Endothelial cell (in vitro differentiated cells): ENCODE measurements around the gene DHRS3. TPM values are rescaled to one million over a fixed set of nuclear protein-coding genes. Genes with fewer than 3 reads are reported as not detected.

Experiments used
- DNase-seq: peaks from one replicate; pipeline ENCODE4 v3.0.0; 2021; ENCODE audit warnings: low spot score
- H3K27ac Mint-ChIP-seq: one replicate; pipeline ENCODE4 v1.8.0; 2021; ENCODE audit warnings: mixed read lengths, inconsistent platforms; ENCODE audit not compliant: unreplicated experiment
- H3K27me3 Mint-ChIP-seq: one replicate; pipeline ENCODE4 v1.8.0; 2021; ENCODE audit warnings: mild to moderate bottlenecking, moderate library complexity, mixed read lengths, inconsistent platforms; ENCODE audit not compliant: unreplicated experiment
- H3K36me3 Mint-ChIP-seq: one replicate; pipeline ENCODE4 v1.8.0; 2021; ENCODE audit warnings: mild to moderate bottlenecking, low read depth, mixed read lengths, inconsistent platforms; ENCODE audit not compliant: unreplicated experiment
- H3K4me1 Mint-ChIP-seq: one replicate; pipeline ENCODE4 v1.8.0; 2021; ENCODE audit warnings: mild to moderate bottlenecking, mixed read lengths, inconsistent platforms; ENCODE audit not compliant: unreplicated experiment
- H3K4me3 Mint-ChIP-seq: one replicate; pipeline ENCODE4 v1.8.0; 2021; ENCODE audit warnings: mild to moderate bottlenecking, mixed read lengths, inconsistent platforms; ENCODE audit not compliant: unreplicated experiment
- H3K9me3 Mint-ChIP-seq: one replicate; pipeline ENCODE4 v1.8.0; 2021; ENCODE audit warnings: mixed read lengths, inconsistent platforms; ENCODE audit not compliant: unreplicated experiment
- total RNA-seq: library from RNA; stranded (reverse); fragmentation: NEBNext Ultra II Directional; extraction: Animal tissue kit (Norgen Biotek cat#: 25700); gene quantifications from one replicate; pipeline ENCODE4 v1.2.1, GENCODE V29; 2021; ENCODE audit not compliant: unreplicated experiment
- TF ChIP-seq, protein P1 (sequence below): fragments of 200-600 bp; sonication (generic); IDR thresholded peaks from one replicate; pipeline ENCODE4 v1.5.0; 2021; ENCODE audit warnings: antibody characterized with exemption; ENCODE audit not compliant: unreplicated experiment

The DHRS3 gene
- total RNA-seq, 1 donor from 2014 or later: 5.7 TPM

DNA sequence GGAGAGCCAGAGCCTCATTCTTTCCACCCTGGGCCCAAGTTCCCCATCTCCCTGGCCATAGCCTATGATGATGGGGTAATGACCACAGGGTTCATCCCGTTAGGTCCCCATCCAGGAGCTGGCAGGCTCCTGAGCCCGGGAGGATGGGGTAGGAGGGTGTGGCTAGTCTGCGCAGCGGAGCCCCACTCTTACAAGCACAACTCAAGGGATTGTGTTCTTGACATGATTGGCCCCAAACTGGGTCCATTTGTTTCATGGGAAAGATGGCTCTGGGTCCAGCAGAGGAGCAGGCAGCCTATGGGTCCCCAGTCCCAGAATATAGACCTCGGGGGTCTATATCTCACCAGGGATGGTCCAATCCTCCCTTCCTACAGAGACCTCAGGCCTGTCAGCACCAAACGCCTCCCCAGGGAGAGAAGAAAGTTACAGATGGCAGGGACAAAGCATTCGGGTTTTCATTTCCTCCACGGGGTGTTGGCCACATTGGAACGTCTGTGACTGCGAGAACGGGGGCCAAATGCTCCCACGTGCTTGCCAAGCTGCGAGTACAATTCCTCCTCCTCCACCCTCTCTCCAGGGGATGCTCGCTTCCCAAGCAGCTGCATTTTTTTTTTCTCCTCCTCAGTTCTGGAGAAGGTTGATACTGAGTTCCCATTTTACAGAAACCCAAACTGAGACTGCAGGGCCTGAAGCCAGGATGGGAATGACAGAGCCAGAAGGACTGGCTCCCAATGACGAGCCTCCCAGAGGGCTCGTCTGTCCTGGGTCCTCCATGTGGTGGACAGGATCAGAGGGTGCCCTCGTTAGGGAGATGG, 71.0 kb downstream of the DHRS3 start:
- H3K4me1 Mint-ChIP-seq: peaks cover 12% of the 10 kb centered on the region
- no peak overlapping the region for H3K4me3 Mint-ChIP-seq
- H3K27me3 Mint-ChIP-seq: peaks cover 12% of the 10 kb centered on the region
- TF ChIP-seq, protein P1, sequence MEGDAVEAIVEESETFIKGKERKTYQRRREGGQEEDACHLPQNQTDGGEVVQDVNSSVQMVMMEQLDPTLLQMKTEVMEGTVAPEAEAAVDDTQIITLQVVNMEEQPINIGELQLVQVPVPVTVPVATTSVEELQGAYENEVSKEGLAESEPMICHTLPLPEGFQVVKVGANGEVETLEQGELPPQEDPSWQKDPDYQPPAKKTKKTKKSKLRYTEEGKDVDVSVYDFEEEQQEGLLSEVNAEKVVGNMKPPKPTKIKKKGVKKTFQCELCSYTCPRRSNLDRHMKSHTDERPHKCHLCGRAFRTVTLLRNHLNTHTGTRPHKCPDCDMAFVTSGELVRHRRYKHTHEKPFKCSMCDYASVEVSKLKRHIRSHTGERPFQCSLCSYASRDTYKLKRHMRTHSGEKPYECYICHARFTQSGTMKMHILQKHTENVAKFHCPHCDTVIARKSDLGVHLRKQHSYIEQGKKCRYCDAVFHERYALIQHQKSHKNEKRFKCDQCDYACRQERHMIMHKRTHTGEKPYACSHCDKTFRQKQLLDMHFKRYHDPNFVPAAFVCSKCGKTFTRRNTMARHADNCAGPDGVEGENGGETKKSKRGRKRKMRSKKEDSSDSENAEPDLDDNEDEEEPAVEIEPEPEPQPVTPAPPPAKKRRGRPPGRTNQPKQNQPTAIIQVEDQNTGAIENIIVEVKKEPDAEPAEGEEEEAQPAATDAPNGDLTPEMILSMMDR: no peak
- H3K9me3 Mint-ChIP-seq: no peaks in the 10 kb centered on the region
- no peak overlapping the region for H3K27ac Mint-ChIP-seq
- peaks cover 5% of the 10 kb centered on the region for H3K36me3 Mint-ChIP-seq
- no peak for DNase-seq

DNA sequence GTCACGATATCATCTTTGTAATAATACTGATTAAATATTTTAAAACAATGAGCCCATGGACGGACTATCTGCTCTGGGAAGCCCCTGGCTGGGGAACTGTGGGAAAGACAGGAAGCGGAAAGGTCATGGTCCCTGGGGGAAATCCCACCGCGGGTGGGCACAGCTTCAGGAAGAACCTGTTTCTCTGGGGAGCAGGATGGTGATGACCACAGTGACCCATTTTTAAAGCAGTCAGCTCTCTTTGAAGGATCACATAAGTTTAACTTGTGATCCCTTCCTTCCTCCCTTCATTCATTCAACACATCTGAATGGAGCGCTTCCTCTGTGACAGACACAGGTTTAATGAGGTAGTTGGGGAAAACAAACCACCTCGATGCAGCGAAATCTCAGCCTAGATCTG, 73.0 kb downstream of the DHRS3 start:
- DNase-seq: no peak
- no peak overlapping the region for H3K4me3 Mint-ChIP-seq
- H3K4me1 Mint-ChIP-seq: peaks cover 9% of the 10 kb centered on the region
- TF ChIP-seq, protein P1: no peak
- H3K27ac Mint-ChIP-seq: peak overlapping the region; percentile 24
- peaks cover 12% of the 10 kb centered on the region for H3K27me3 Mint-ChIP-seq
- peaks cover 5% of the 10 kb centered on the region for H3K36me3 Mint-ChIP-seq
- no peaks in the 10 kb centered on the region for H3K9me3 Mint-ChIP-seq

DNA sequence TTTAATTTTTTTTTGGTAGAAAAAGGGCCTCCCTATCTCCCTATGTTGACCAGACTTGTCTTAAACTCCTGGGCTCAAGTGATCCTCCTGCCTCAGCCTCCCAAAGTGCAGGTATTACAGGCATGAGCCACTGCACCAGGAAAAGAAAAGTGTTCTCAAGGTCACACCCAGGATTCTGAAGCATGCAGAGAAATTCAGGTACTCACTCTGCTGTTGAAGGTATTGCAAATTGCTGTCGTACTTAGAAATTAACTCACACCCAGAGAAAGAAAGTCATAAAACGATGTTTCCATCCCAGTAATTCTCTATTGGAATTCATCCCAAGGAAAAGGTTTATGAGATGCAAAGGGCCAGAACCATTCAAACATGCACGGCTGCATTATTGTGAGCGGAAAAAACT, 73.7 kb downstream of the DHRS3 start:
- no peak overlapping the region for H3K4me3 Mint-ChIP-seq
- H3K36me3 Mint-ChIP-seq: no peaks in the 10 kb centered on the region
- H3K4me1 Mint-ChIP-seq: peaks cover 9% of the 10 kb centered on the region
- peaks cover 7% of the 10 kb centered on the region for H3K27me3 Mint-ChIP-seq
- TF ChIP-seq, protein P1: no peak
- H3K9me3 Mint-ChIP-seq: no peaks in the 10 kb centered on the region
- no peak overlapping the region for H3K27ac Mint-ChIP-seq
- DNase-seq: no peak

GRCh38 chr1:12543740-12544154, 74.3 kb downstream of the DHRS3 start:
- peaks cover 9% of the 10 kb centered on the region for H3K4me1 Mint-ChIP-seq
- H3K27ac Mint-ChIP-seq: no peak overlapping the region
- H3K4me3 Mint-ChIP-seq: no peak overlapping the region
- TF ChIP-seq, protein P1: no peak
- H3K9me3 Mint-ChIP-seq: no peaks in the 10 kb centered on the region
- peaks cover 7% of the 10 kb centered on the region for H3K27me3 Mint-ChIP-seq
- no peaks in the 10 kb centered on the region for H3K36me3 Mint-ChIP-seq
- no peak for DNase-seq
